Upper lobe of left lung (tissue), 6 donors: ENCODE data around the gene FGF7. TPM values are rescaled to one million over a fixed set of nuclear protein-coding genes. Genes with fewer than 3 reads are reported as not detected.

Source experiments
- ATAC-seq, 2 donors: fragments of 200-7000 bp; cut with Tn5 transposase; one replicate each; pipeline ENCODE4 v1.9.1; 2022; ENCODE audit warnings: mild to moderate bottlenecking in 2 of 2, moderate library complexity in 2 of 2; ENCODE audit not compliant: low FRiP score in 2 of 2
- DNase-seq, 2 donors: peaks; one replicate each; pipeline ENCODE4 v3.0.0-alpha.2; 2019 to 2020
- H3K27ac ChIP-seq, 4 donors: fragments of 200-600 bp; sonication (generic); one replicate each; pipeline ENCODE4 v1.5.1; 2016 to 2019
- H3K27me3 ChIP-seq, 4 donors: fragments of 200-600 bp; sonication (generic); one replicate each; pipeline ENCODE4 v1.5.1; 2017 to 2019
- H3K36me3 ChIP-seq, 4 donors: fragments of 200-600 bp; sonication (generic); one replicate each; pipeline ENCODE4 v1.5.1; 2016 to 2019
- H3K4me1 ChIP-seq, 4 donors: fragments of 200-600 bp; sonication (generic); one replicate each; pipeline ENCODE4 v1.5.1; 2018 to 2019
- H3K4me3 ChIP-seq, 4 donors: fragments of 200-600 bp; sonication (generic); one replicate each; pipeline ENCODE4 v1.5.1; 2017 to 2019; ENCODE audit warnings: mild to moderate bottlenecking in 2 of 4, moderate library complexity in 1 of 4
- H3K9me3 ChIP-seq, 4 donors: fragments of 200-600 bp; sonication (generic); one replicate each; pipeline ENCODE4 v1.5.1; 2018 to 2019
- CTCF ChIP-seq, 6 experiments: fragments of 450-650 bp in 4 of 6; fragments of 200-600 bp in 2 of 6; sonication (generic) in 2 of 6; IDR thresholded peaks; one replicate each; pipeline ENCODE4 v1.5.1; 2016 to 2019; ENCODE audit warnings: antibody characterized with exemption in 6 of 6
- EP300 ChIP-seq, 4 donors: sonication (generic); formaldehyde crosslinking; IDR thresholded peaks; one replicate each; pipeline ENCODE4 v1.5.1; 2017; ENCODE audit warnings: antibody characterized with exemption in 4 of 4, control low read depth in 2 of 4
- POLR2A ChIP-seq, 4 donors: fragments of 450-650 bp; IDR thresholded peaks; one replicate each; pipeline ENCODE4 v1.5.1; 2016 to 2017; ENCODE audit warnings: antibody characterized with exemption in 4 of 4, mild to moderate bottlenecking in 2 of 4
- POLR2AphosphoS5 ChIP-seq, 2 donors: sonication (generic); formaldehyde crosslinking; IDR thresholded peaks; one replicate each; pipeline ENCODE4 v1.5.1; 2017; ENCODE audit warnings: antibody characterized with exemption in 2 of 2
- WGBS, 2 donors: methylation state at CpG; one replicate each; pipeline ENCODE4 v1.1.5; 2017 to 2018; 5-methylcytosine and 5-hydroxymethylcytosine counted together
- total RNA-seq, 6 donors: library from RNA; depleted of rRNA in 4 of 6; stranded (reverse); fragments of >200 nt in 4 of 6; gene quantifications; one replicate each; pipeline versions ENCODE4 v1.1.0 to v1.2.1, GENCODE V29; 2016 to 2021
- donor health status: DM: no; HTN: no; CAD: no; lungs with moderate emphysema.
- donor health status: DM: no; HTN: yes; CAD: no; lungs with severe emphysema.

Gene FGF7
- total RNA-seq, 6 donors from 2014 or later, result 7.2 to 33.7 (median 9.4) TPM

DNA sequence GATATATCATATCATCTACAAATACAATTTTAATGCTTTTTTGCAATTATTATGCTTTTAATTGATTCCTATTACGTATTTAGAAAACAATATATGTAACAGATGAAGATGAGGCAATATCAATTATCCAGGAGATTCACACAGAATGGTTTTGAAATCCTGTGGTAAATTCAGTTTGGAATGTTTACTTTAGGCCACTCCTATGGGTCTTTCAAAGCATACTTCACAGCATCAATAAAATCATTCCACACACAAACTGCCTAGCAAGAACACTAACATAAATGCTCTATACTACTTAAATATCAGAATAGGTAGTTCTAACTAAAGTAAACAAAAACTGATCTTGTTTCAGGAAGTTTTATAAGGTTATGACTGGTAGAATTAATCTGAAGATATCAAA, 107.0 kb downstream of the FGF7 start:
- Histone ChIP-seq H3K27me3 (no peaks in the 10 kb centered on the region), H3K27ac (no peak overlapping the region), H3K36me3 (no peaks in the 10 kb centered on the region), H3K9me3 (peaks cover 0 to 3% (median 0%) of the 10 kb centered on the region in 4 donors), H3K4me1 (no peaks in the 10 kb centered on the region), H3K4me3 (no peak overlapping the region)
- TF ChIP-seq CTCF (IDR thresholded peaks at IDR 0.05) (no peak), POLR2AphosphoS5 (IDR thresholded peaks at IDR 0.05) (no peak), EP300 (IDR thresholded peaks at IDR 0.05) (no peak), POLR2A (IDR thresholded peaks at IDR 0.05) (no peak)
- WGBS, 2 donors, result 71 to 89% methylated on average over 1 of the region's 1 CpG
- no peak for DNase-seq
- ATAC-seq, result no peak

Other genes with a start within 250 kb of the FGF7 start
- 10 to 100 TPM in 2 of 6 donors, 1 to 10 TPM in 3, not detected in 1; 2.6 to 25.1 (median 2.9) TPM for gene FAM227B, start 197.6 kb downstream of the FGF7 start, total RNA-seq
- gene DTWD1, start 197.8 kb downstream of the FGF7 start, total RNA-seq, result 10 to 100 TPM in 5 of 6 donors, 1 to 10 TPM in 1; 4.1 to 32.2 (median 18.7) TPM